ENCODE measurements around the gene CDH24. TPM values are rescaled to one million over a fixed set of nuclear protein-coding genes. Genes with fewer than 3 reads are reported as not detected.
A peak's percentile ranks its signal among the peaks of the same experiment; 100 is the strongest.

Gene CDH24
- total and polyA plus RNA-seq, 9 of the 15 experiments (the other 6 are each of a cell fraction or from before 2014, with no cell fraction given): 0.04 to 16.2 (median 4.9) TPM

GRCh38 chr14:23078692-23079116 lies 21.4 kb upstream of the CDH24 start:
- intact Hi-C loops (cut with micrococcal nuclease): loop anchor here (2.0 kb wide), 1 partner anchor 16 kb away; the partner anchor contains the start of genes ACIN1 and C14orf119
- Histone ChIP-seq H3K4me1 (replicated peaks in 1 of 2; ENCODE audit: control insufficient read depth in 2 of 2, insufficient read depth in 2 of 2, low read length in 2 of 2) (peaks cover 6 to 28% of the 10 kb centered on the region in 2 experiments; a peak in 3 of 5 replicates), H3K27me3 (ENCODE audit: control insufficient read depth in 2 of 2, insufficient read depth in 2 of 2, low read length in 2 of 2) (no peaks in the 10 kb centered on the region), H3K4me2 (ENCODE audit: insufficient read depth, low read length) (peak overlapping the region; percentile 42; the same call in 1 of the 2 replicates), H3K79me2 (ENCODE audit: control insufficient read depth, insufficient read depth, low read length) (peaks cover 11% of the 10 kb centered on the region; the same call in 2 of the 3 replicates), H3K36me3 (ENCODE audit: control insufficient read depth, insufficient read depth, low read length) (peaks cover 97% of the 10 kb centered on the region), H2AFZ (ENCODE audit: low read depth, low read length) (no peak overlapping the region), H3K27ac (ENCODE audit: extremely low read depth, low read depth, low read length) (peak overlapping the region; percentile 71), H3K9ac (ENCODE audit: insufficient read depth in 1 of 2, low read depth in 2 of 2, low read length in 2 of 2) (peak overlapping the region; percentile 0 to 38; a peak in 3 of 4 replicates), H3K9me1 (ENCODE audit: control insufficient read depth, insufficient read depth, low read length) (no peaks in the 10 kb centered on the region), H3K9me3 (replicated peaks; ENCODE audit: control insufficient read depth, insufficient read depth, low read depth, low read length) (no peaks in the 10 kb centered on the region), H4K20me1 (replicated peaks; ENCODE audit: control insufficient read depth, insufficient read depth, low read length) (no peaks in the 10 kb centered on the region), H3K4me3 (no peak overlapping the region)
- in situ Hi-C loops (cut with MboI): no loop called here
- DNase-seq (ENCODE audit: extremely low read depth in 1 of 4, low spot score in 3 of 4) (peak in 3 of 4 experiments; percentile 44 to 90 (median 74)), FAIRE-seq (peak; percentile 99), ATAC-seq (peak; percentile 99)
- 4% methylated on average over 2 of the region's 2 CpGs for WGBS (ENCODE audit: insufficient coverage, low coverage, missing lambda C conversion rate)
- CTCF ChIA-PET (ENCODE audit: low intra/inter-chr PET ratio): interaction anchor here (0.5 to 3.2 kb wide), 3 partner anchors 10 to 708 kb away, joined by 3 to 25 read pairs (median 5); no protein-coding TSS in a partner anchor
- POLR2A ChIA-PET: interaction anchor here (0.6 to 5.1 kb wide), 7 partner anchors 10 to 194 kb away, joined by 3 to 34 read pairs (median 8); partner anchors contain the start of genes ACIN1 and C14orf119
- BruUV-seq (replicated peaks): no TSS peak
- TF ChIP-seq ZNF133 (CRISPR knock-in tag; IDR thresholded peaks at IDR 0.05) (no peak), E4F1 (CRISPR knock-in tag; IDR thresholded peaks at IDR 0.05; ENCODE audit: borderline replicate concordance) (no peak), RREB1 (CRISPR knock-in tag; IDR thresholded peaks at IDR 0.05) (no peak), NCOA2 (IDR thresholded peaks at IDR 0.05; ENCODE audit: partially characterized antibody in 2 of 2) (no peak), CREB3 (tag; conservative IDR thresholded peaks at IDR 0.05; ENCODE audit: low read depth) (no peak), XRCC4 (IDR thresholded peaks at IDR 0.05; ENCODE audit: extremely low read depth, insufficient read depth, insufficient read length) (no peak), ZNF146 (CRISPR knock-in tag; IDR thresholded peaks at IDR 0.05; ENCODE audit: unreplicated experiment) (no peak), NRF1 (conservative IDR thresholded peaks at IDR 0.05 in 1 of 2, IDR thresholded peaks at IDR 0.05 in 1 of 2) (peak; percentile 20 to 45; a peak in 1 of 4 replicates), ZNF507 (tag; conservative IDR thresholded peaks at IDR 0.05) (no peak), XRCC3 (IDR thresholded peaks at IDR 0.05) (no peak), ZNF277 (CRISPR knock-in tag; IDR thresholded peaks at IDR 0.05; ENCODE audit: borderline replicate concordance) (no peak)
